ENCODE data around the gene LARP1B.
A peak's percentile ranks its signal among the peaks of the same experiment; 100 is the strongest.
"Not testable (repeated sequence)": the region's sequence is repeated elsewhere in the genome, so short reads cannot be mapped to it uniquely, and the experiment has no call there.

The LARP1B gene

GRCh38 chr4:128060699-128061565 is at the start of gene LARP1B:
Gene LARP1B (plus strand): TSS chr4:128061312. CDS start chr4:128074952, 13,640 bp downstream.
- peak; percentile 84 for DNase-seq (ENCODE audit: low read depth)

DNA sequence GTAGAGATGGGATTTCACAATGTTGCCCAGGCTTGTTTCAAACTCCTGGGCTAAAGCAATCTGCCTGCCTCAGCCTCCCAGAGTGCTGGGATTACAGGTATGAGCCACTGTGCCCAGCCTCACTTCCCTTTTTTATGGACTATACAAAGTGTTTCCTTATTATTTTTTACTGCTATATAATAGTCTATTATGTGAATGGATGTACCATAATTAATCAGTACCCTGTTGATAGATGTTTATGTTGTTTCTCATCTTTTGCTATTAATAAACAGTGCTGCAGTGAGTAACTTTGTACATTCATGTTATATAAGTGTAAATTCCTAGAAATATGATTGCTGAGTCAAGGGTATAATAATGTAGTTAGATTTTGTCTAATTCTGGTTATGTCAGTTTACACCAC is 35.8 kb upstream of the LARP1B start:
- no peak for DNase-seq (ENCODE audit: low read depth)

- DNase-seq (ENCODE audit: low read depth): no peak
These were observed 31.2 kb upstream of the LARP1B start for GRCh38 chr4:128029907-128030306.

- DNase-seq (ENCODE audit: low read depth): no peak
These were observed 29.2 kb upstream of the LARP1B start for GRCh38 chr4:128031756-128032384.

DNA sequence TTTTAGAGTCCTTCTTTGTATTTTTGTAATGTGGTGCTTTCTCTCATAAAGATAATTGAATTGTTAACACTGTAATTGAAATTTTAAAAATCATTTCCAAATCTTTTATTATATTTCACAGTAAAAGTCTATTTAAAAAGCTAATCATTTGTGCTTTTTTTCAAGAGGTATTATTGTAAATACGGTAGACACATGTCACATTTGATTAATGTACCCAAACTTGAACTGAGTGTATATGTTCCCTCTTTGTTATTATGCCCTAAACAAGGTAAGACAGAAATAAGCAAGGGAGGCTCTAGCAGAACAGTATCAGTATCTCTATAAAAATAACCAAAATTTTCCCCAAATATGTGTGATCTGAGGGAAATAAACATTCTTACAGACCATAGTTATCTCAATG is 21.5 kb upstream of the LARP1B start:
- DNase-seq (ENCODE audit: low read depth): no peak

GRCh38 chr4:128047019-128047418 is 14.1 kb upstream of the LARP1B start:
- not testable (repeated sequence) for DNase-seq (ENCODE audit: low read depth)

DNA sequence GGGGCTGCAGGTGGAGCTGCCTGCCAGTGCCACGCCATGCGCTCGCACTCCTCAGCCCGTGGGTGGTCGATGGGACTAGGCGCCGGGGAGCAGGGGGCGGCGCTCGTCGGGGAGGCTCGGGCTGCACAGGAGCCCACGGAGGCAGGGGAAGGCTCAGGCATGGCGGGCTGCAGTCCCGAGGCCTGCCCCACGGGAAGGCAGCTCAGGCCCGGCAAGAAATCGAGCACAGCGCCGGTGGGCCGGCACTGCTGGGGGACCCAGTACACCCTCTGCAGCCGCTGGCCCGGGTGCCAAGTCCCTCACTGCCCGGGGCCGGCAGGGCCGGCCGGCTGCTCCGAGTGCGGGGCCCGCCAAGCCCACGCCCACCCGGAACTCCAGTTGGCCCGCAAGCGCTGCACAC is 13.6 kb upstream of the LARP1B start:
- DNase-seq (ENCODE audit: low read depth): not testable (repeated sequence)

- not testable (repeated sequence) for DNase-seq (ENCODE audit: low read depth)
These were observed 9.9 kb upstream of the LARP1B start for GRCh38 chr4:128051229-128051628.

DNA sequence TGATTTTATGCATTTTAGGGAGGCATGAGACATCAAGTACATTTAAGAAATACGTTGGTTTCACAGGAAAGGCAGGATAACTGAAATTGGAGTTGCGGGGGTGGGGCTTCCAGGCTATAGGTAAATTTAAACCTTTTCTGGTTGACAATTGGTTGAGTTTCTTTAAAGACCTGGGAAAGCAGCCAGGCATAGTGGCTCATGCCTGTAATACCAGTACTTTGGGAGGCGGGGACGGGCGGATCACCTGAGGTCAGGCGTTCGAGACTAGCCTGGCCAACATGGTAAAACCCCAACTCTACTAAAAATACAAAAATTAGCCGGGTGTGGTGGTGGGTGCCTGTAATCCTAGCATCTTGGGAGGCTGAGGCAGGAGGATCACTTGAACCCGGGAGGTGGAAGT is 6.2 kb upstream of the LARP1B start:
- DNase-seq (ENCODE audit: low read depth): not testable (repeated sequence)

DNA sequence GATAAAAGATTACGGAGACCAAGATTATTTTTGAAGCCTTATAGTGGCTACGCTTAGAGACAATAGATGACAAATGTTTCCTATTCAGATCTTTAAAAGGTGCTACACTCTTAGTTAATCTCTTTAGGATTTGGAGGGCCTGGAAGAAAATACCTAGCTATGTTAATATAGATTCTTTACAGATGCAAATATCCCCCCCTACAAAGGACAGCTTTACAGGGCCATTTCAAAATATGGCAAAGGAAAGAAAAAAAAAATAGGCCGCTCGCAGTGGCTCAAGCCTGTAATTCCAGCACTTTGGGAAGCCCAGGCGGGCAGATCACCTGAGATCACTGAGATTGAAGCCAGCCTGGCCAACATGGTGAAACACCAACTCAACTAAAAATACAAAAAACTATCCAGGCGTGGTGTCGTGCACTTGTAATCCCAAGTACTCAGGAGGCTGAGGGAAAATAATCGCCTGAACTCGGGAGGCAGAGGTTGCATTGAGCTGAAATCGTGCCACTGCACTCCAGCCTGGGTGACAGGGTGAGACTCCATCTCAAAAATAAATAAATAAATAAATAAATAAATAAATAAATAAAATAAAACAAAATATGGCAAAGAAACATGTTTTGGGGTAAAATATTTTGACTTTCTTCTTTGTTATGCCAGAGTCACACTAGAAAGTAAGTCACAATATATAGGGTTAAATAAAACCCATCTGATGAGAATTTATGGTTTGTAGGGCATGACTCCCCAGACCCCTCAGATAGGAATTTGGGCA is 5.5 kb upstream of the LARP1B start:
- DNase-seq (ENCODE audit: low read depth): not testable (repeated sequence)

DNA sequence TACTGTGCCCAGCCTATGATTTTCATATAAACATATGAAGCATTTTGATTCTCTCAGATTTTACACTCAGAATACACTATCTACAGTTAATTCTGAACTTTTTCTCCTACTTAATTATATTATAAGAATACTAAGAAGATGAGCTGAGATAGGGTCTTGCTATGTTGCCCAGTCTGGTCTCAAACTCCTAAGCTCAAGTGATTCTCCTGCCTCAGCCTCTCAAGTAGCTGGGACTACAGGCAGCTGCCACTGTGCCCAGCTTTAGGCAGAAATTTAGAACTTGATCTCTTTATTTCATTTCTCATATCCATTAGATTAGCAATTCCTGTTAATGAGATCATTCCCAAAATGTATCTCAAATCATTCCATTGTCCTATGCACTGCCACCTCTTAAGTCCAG is 4.7 kb upstream of the LARP1B start:
- DNase-seq (ENCODE audit: low read depth): no peak

GRCh38 chr4:128060121-128060698 is 902 bp upstream of the LARP1B start:
- no peak for DNase-seq (ENCODE audit: low read depth)

DNA sequence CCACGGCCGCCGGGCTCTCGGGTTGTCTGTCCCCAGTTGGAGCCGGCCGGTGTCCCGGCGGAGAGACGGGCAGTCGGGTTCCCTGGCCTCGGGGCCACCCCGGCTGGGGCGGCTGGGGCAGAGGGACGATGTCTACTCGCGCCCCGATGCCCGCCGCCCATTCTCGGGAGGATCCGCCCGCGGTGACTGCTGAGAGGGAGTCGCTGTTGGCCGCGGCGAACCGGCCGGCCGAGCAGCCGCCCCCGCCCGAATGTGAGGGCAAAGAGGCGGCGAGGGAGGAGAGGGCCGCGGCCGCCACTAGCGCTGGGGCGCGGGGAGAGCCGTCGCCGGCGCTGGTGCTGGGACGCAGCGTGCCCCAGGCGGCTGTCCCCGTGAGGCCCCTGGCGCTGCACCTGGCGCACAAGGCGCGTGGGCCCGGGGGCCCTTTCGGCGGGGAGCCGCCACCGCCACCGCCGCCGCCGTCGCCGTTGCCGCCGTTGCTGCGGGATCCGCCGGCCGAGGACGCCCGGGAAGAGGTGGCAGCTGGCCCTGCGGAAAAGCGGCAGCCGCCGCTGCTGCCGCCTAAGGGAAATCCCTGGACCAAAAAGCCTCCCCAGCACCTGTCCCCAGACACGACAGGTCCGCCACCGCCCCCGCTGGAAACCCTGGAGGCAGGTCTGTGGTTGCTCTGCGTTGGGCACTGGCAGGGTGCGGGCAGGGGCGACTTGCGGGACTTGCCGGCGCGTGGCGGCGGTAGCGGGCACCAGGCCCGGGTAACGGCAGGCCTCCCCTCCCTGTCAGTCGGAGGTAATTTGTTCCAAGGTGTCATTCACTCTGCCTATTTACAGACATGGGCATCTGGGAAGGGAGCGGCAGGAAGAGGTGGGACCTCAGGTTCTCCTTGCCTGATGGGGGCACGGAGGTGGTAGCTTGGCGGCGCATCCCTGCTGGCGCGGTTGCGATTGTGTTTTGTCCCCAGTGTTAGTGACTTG is 739 bp downstream of the LARP1B start:
- peak; percentile 48 for DNase-seq (ENCODE audit: low read depth)

GRCh38 chr4:128066453-128066820 is 5.3 kb downstream of the LARP1B start:
- not testable (repeated sequence) for DNase-seq (ENCODE audit: low read depth)

DNA sequence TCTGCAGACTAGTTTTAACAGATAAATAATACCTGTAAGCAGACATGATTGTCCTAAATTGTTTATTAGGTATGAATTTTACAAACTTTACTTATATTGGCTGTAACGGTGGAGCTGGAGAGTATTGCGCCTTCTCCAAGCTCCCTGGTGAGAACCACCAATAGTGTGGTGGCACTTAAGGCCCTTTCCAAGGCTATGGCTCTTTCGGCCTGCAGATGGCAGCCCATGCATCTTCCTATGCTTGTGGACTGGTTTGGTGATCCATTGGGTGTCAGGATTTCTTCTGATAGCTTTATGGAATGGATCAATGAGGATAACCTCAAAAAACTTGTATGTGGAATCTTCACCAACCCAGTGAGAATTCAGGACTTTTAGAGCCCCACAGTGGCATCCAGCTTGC is 7.8 kb downstream of the LARP1B start:
- DNase-seq (ENCODE audit: low read depth): no peak

GRCh38 chr4:128076464-128076863 is 15.4 kb downstream of the LARP1B start:
- DNase-seq (ENCODE audit: low read depth): no peak

GRCh38 chr4:128095293-128095692 is 34.2 kb downstream of the LARP1B start:
- DNase-seq (ENCODE audit: low read depth): not testable (repeated sequence)

- no peak for DNase-seq (ENCODE audit: low read depth)
These were observed 46.7 kb downstream of the LARP1B start for GRCh38 chr4:128107766-128108165.

DNA sequence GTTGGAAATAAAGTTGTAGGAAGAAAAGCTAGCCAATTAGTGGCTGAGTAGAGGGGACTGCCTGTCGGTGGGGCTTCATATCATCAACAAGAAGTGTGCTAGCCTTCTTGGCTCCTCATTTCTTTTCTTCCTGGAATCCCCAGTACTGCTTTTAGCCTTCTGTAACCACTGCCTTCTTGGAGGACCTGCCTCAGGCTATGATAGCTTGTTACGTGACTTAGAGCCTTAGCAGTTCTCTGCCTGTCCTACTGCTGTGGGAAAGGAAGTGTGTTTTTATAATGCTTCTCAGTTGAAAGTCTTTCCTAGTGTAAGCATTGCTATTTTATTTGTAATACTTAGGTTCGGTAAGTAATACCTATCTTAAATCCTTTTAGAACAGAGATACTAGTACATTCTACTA is 61.9 kb downstream of the LARP1B start:
- DNase-seq (ENCODE audit: low read depth): no peak

- no peak for DNase-seq (ENCODE audit: low read depth)
These were observed 69.5 kb downstream of the LARP1B start for GRCh38 chr4:128130621-128131020.

DNA sequence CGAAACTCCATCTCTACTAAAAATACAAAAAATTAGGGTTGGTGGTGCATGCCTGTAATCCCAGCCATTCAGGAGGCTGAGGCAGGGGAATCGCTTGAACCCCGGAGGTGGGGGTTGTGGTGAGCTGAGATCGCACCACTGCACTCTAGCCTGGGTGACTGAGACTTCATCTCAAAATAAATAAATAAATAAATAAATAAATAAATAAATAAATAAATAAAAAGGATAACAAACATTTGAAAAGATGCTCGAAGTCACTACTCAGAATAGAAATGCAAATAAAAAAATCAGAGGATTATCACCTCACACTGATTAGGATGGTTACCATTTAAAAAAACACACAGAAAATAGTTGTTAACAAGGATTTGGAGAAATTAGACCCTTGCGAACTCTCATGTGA is 73.8 kb downstream of the LARP1B start:
- no peak for DNase-seq (ENCODE audit: low read depth)
